A549 treated with AZD2906 at 1 μM for 4 hours (cell line): ENCODE results near the gene ATG2B. TPM values are rescaled to one million over a fixed set of nuclear protein-coding genes. Genes with fewer than 3 reads are reported as not detected.

Experiments used
- total RNA-seq: library from RNA; stranded (reverse); fragments of 200-300 nt; extraction: Qiagen RNA extraction; gene quantifications from 5 replicates; pipeline ENCODE4 v1.2.3, GENCODE V29; 2022

ATG2B gene
- total RNA-seq: 5.8 to 10.0 TPM (median 7.4 TPM) in 5 replicates

GRCh38 chr14:96362965-96363750 lies at the start of gene ATG2B, which contains the start of gene GSKIP:
Gene ATG2B, minus strand, starts transcription at chr14:96363341. Its CDS starts 365 bp downstream, at chr14:96362976.
Gene GSKIP, plus strand, starts transcription at chr14:96363526. Its CDS starts 18,722 bp downstream, at chr14:96382248.

DNA sequence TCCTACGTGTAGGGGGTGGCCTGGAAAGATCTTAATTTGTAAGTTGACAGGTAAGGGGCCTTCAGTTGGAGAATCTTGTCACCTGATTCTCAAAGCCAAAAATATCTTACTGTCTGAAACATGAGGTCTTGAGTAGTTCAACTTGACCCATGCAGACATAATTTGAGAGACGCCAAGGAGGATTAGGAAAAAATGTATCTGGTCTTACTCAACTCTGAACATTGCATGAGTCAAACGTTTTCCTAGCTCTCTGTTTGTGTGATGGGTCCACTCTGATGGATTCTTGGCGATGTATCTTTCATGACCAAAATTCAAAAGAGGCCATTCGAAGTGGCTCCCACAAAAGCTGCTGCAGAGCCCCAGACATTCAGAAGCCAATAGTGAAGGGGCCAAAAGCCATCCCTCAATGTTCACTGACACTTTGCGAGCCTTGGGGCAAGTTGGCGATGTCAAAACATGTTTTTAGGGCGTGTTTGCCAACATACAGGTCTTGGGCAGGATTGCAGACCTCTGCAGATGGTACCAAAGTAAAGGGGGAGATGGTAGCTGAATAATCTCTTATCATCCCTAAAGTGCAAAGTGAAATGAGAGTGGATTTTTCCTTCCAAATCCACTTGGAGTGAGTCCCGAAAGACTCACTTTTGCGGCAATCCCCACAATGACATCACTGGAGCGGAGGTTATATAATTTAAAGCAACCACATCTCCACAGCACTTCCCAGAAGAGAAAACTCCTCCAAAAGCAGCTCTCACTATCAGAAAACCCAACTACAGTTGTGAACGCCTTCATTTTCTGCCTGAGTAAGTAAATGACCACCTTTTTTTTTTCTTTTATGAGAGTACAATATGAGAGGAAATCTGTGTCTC lies 107.4 kb downstream of the ATG2B start, which contains the start of gene BDKRB1:
TSS of gene BDKRB1 (plus strand) at position 710 of the 866 bp plus-strand sequence. CDS start 7,473 bp downstream, outside the sequence.

Other genes with a start within 250 kb of the ATG2B start
- 0.82 to 1.0 TPM (median 0.88 TPM) in 5 replicates for gene BDKRB2, start 158.5 kb downstream of the ATG2B start, total RNA-seq
- 0.25 to 0.62 TPM (median 0.34 TPM) in 5 replicates for gene BDKRB1, start 107.1 kb downstream of the ATG2B start, total RNA-seq
- gene GSKIP, start 185 bp upstream of the ATG2B start, total RNA-seq: 18.3 to 24.4 TPM (median 21.2 TPM) in 5 replicates
- gene AK7, start 28.8 kb upstream of the ATG2B start, total RNA-seq: 1.7 to 2.8 TPM (median 2.6 TPM) in 5 replicates
- gene PAPOLA, start 139.0 kb upstream of the ATG2B start, total RNA-seq: 73.2 to 83.8 TPM (median 81.2 TPM) in 5 replicates